Measurements from ENCODE around the gene PAGR1. TPM values are rescaled to one million over a fixed set of nuclear protein-coding genes. Genes with fewer than 3 reads are reported as not detected.
"Not testable (repeated sequence)": the region's sequence is repeated elsewhere in the genome, so short reads cannot be mapped to it uniquely, and the experiment has no call there.

Gene PAGR1
- total RNA-seq, 1 donor from 2014 or later, result 23.0 TPM

DNA sequence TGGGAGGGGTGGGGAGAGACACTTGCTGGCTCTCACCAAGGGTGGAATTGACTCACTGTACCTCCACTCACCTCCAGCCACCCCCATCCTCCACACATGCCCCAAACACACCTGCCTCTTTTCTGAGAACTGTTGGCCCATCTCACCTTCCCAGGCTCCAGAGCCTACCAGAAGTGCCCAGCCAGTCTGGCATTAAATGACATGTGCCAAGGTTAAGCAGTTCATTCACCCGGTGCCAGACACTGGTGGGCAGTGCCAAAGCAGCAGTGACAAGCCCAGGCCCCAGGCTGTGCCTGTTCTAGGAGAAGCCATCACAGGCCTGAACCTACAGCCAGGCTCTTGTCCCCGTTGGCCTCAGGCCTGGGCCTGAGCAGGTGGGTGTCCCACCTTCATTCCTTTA lies 15.5 kb downstream of the PAGR1 start:
- Mint-ChIP-seq H3K36me3 (ENCODE audit: low read depth) (peaks cover 22% of the 10 kb centered on the region), H3K9me3 (ENCODE audit: low read depth) (no peaks in the 10 kb centered on the region), H3K4me3 (ENCODE audit: unreplicated experiment) (no peak overlapping the region), H3K27me3 (ENCODE audit: low read depth) (no peaks in the 10 kb centered on the region), H3K27ac (ENCODE audit: unreplicated experiment) (no peak overlapping the region), H3K4me1 (ENCODE audit: low read depth) (peaks cover 9% of the 10 kb centered on the region)
- no peak for DNase-seq (ENCODE audit: low spot score)
- TF ChIP-seq, protein P1, sequence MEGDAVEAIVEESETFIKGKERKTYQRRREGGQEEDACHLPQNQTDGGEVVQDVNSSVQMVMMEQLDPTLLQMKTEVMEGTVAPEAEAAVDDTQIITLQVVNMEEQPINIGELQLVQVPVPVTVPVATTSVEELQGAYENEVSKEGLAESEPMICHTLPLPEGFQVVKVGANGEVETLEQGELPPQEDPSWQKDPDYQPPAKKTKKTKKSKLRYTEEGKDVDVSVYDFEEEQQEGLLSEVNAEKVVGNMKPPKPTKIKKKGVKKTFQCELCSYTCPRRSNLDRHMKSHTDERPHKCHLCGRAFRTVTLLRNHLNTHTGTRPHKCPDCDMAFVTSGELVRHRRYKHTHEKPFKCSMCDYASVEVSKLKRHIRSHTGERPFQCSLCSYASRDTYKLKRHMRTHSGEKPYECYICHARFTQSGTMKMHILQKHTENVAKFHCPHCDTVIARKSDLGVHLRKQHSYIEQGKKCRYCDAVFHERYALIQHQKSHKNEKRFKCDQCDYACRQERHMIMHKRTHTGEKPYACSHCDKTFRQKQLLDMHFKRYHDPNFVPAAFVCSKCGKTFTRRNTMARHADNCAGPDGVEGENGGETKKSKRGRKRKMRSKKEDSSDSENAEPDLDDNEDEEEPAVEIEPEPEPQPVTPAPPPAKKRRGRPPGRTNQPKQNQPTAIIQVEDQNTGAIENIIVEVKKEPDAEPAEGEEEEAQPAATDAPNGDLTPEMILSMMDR (IDR thresholded peaks at IDR 0.05), result no peak

DNA sequence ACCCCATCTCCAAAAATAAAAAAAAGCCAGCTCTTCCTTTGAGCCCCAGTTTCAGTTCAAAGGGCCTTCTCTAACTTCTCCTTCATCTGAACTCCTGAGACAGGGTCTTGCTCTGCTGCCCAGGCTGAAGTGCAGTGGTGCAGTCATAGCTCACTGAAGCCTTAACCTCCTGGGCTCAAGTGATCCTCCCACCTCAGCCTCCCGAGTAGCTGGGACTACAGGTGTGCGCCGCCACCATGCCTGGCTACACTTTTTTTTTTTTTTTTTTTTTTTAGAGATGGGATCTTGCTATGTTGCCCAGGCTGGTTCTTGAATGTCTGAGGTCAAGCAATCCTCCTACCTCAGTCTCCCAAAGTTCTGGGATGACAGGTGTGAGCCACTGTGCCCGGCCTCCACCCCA lies 17.3 kb downstream of the PAGR1 start:
- DNase-seq (ENCODE audit: low spot score); H3K27ac Mint-ChIP-seq (ENCODE audit: unreplicated experiment); H3K9me3 Mint-ChIP-seq (ENCODE audit: low read depth); H3K27me3 Mint-ChIP-seq (ENCODE audit: low read depth); H3K4me3 Mint-ChIP-seq (ENCODE audit: unreplicated experiment); H3K4me1 Mint-ChIP-seq (ENCODE audit: low read depth): not testable (repeated sequence)
- peaks cover 30% of the 10 kb centered on the region for H3K36me3 Mint-ChIP-seq (ENCODE audit: low read depth)

DNA sequence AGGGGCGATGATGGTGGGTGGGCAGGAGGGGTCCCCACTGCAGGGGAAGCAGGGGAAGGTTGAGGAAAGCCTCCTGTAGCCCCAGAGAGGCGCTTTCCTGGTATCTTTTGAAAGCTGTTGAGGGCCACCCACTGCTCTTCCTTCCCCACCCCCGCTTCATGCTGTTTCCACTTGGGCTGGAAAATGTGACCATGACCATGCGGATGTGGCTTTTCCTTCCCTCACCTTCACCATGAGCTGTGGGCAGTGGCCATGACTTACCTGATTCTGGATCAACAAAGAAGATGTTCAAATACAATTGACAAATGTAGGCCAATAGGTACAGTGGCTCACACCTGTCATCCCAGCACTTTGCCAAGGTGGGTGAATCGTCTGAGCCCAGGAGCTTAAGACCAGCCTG lies 18.1 kb downstream of the PAGR1 start:
- TF ChIP-seq, protein P1 (IDR thresholded peaks at IDR 0.05), result no peak
- H3K9me3 Mint-ChIP-seq (ENCODE audit: low read depth), result no peaks in the 10 kb centered on the region
- no peaks in the 10 kb centered on the region for H3K27me3 Mint-ChIP-seq (ENCODE audit: low read depth)
- H3K4me1 Mint-ChIP-seq (ENCODE audit: low read depth), result no peaks in the 10 kb centered on the region
- peaks cover 31% of the 10 kb centered on the region for H3K36me3 Mint-ChIP-seq (ENCODE audit: low read depth)
- H3K4me3 Mint-ChIP-seq (ENCODE audit: unreplicated experiment), result no peak overlapping the region
- DNase-seq (ENCODE audit: low spot score), result no peak
- no peak overlapping the region for H3K27ac Mint-ChIP-seq (ENCODE audit: unreplicated experiment)

DNA sequence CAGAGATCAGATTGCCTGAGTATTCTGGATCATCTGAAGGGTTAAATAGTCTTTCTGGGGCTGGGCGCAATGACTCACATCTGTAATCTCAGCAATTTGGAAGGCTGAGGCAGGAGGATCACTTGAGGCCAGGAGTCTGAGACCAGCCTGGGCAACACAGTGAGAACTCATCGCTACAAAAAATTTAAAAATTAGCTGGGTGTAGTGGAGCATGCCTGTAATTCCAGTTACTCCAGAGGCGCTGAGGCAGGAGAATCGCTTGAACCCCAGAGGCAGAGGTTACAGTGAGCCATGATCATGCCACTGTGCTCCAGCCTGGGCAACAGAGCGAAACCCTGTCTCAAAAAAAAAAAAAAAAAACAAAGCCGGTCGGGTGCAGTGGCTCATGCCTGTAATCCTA lies 20.0 kb downstream of the PAGR1 start:
- no peaks in the 10 kb centered on the region for H3K27me3 Mint-ChIP-seq (ENCODE audit: low read depth)
- H3K4me1 Mint-ChIP-seq (ENCODE audit: low read depth), result no peaks in the 10 kb centered on the region

DNA sequence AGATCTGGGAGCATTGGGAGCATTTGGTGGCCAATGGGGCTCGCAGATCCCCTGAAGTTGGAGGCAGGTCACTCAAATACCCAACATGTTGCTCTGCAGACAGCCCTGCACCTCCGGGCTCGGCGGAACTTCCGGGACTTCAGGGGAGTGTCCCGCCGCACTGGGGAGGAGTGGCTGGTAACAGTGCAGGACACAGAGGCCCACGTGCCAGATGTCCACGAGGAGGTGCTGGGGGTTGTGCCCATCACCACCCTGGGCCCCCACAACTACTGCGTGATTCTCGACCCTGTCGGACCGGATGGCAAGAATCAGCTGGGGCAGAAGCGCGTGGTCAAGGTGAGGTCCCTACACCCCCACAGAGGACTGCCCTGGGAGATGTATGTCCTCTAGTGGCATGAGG lies 20.7 kb downstream of the PAGR1 start:
- H3K4me1 Mint-ChIP-seq (ENCODE audit: low read depth), result no peaks in the 10 kb centered on the region
- TF ChIP-seq, protein P1 (IDR thresholded peaks at IDR 0.05), result no peak
- H3K27me3 Mint-ChIP-seq (ENCODE audit: low read depth), result no peaks in the 10 kb centered on the region
- H3K36me3 Mint-ChIP-seq (ENCODE audit: low read depth), result peaks cover 41% of the 10 kb centered on the region
- no peaks in the 10 kb centered on the region for H3K9me3 Mint-ChIP-seq (ENCODE audit: low read depth)
- no peak overlapping the region for H3K4me3 Mint-ChIP-seq (ENCODE audit: unreplicated experiment)
- H3K27ac Mint-ChIP-seq (ENCODE audit: unreplicated experiment), result no peak overlapping the region
- no peak for DNase-seq (ENCODE audit: low spot score)

More for the DNA sequence above, 20.0 kb downstream of the PAGR1 start:
- TF ChIP-seq, protein P1 (IDR thresholded peaks at IDR 0.05), result no peak
- no peak overlapping the region for H3K27ac Mint-ChIP-seq (ENCODE audit: unreplicated experiment)
- peaks cover 39% of the 10 kb centered on the region for H3K36me3 Mint-ChIP-seq (ENCODE audit: low read depth)
- no peak overlapping the region for H3K4me3 Mint-ChIP-seq (ENCODE audit: unreplicated experiment)
- no peak for DNase-seq (ENCODE audit: low spot score)
- no peaks in the 10 kb centered on the region for H3K9me3 Mint-ChIP-seq (ENCODE audit: low read depth)

DNA sequence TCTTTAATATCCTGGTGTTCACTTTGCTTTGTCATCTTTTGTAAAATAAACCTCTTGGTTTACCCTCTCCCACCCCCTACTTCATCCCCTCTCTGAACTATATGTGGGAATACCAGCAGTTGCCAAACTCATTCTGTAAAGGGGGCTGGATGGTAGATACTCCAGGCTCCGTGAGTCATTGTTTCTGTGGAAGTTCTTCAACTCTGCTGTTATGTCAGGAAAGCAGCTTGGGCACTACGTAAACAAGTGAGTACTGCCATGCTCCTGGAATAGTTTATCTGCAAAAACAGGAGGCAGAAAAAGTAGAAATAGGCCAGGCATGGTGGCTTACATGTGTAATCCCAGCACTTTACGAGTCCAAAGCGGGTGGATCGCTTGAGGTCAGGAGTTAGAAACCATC lies 21.9 kb downstream of the PAGR1 start:
- no peak overlapping the region for H3K27ac Mint-ChIP-seq (ENCODE audit: unreplicated experiment)
- H3K27me3 Mint-ChIP-seq (ENCODE audit: low read depth), result no peaks in the 10 kb centered on the region
- DNase-seq (ENCODE audit: low spot score), result no peak
- peaks cover 36% of the 10 kb centered on the region for H3K36me3 Mint-ChIP-seq (ENCODE audit: low read depth)
- H3K4me1 Mint-ChIP-seq (ENCODE audit: low read depth), result no peaks in the 10 kb centered on the region
- TF ChIP-seq, protein P1 (IDR thresholded peaks at IDR 0.05), result no peak
- H3K9me3 Mint-ChIP-seq (ENCODE audit: low read depth), result no peaks in the 10 kb centered on the region
- H3K4me3 Mint-ChIP-seq (ENCODE audit: unreplicated experiment), result no peak overlapping the region
